MM.1S (cell line): Measurements from ENCODE around the gene TSPYL4.

Source experiments
- EZH2 ChIP-seq: fragments of 300-600 bp; sonication (generic); optimal IDR thresholded peaks from 2 replicates; pipeline ENCODE3; 2017; ENCODE audit warnings: low read depth, mild to moderate bottlenecking, antibody characterized with exemption, low read length, mixed read lengths
- TF ChIP-seq, protein P1 (sequence below): fragments of 300-600 bp; sonication (generic); IDR thresholded peaks from 2 replicates; pipeline ENCODE4 v1.5.1; 2016; ENCODE audit warnings: antibody characterized with exemption, low read length, mixed read lengths

DNA sequence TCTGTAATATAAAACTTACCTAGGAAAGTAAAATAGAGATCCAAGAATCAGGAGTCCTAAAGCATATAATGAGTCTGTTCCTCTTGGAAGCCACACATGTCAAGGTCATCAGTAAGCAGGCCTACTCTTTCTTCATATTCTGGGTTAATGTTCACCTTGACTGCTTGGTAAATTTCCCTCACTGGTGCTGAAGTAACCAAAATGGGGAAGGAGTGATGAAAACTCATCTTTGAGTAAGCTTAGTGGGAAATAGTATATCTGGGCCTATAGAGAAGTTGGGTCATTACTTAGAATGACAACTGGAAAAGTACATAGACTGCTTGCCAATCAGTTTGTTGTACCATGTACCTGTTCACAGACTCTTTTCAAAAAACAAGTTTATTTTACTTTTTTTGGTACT is 6.6 kb downstream of the TSPYL4 start:
- TF ChIP-seq, protein P1, sequence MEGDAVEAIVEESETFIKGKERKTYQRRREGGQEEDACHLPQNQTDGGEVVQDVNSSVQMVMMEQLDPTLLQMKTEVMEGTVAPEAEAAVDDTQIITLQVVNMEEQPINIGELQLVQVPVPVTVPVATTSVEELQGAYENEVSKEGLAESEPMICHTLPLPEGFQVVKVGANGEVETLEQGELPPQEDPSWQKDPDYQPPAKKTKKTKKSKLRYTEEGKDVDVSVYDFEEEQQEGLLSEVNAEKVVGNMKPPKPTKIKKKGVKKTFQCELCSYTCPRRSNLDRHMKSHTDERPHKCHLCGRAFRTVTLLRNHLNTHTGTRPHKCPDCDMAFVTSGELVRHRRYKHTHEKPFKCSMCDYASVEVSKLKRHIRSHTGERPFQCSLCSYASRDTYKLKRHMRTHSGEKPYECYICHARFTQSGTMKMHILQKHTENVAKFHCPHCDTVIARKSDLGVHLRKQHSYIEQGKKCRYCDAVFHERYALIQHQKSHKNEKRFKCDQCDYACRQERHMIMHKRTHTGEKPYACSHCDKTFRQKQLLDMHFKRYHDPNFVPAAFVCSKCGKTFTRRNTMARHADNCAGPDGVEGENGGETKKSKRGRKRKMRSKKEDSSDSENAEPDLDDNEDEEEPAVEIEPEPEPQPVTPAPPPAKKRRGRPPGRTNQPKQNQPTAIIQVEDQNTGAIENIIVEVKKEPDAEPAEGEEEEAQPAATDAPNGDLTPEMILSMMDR, result no peak
- no peak for TF ChIP-seq EZH2
